ENCODE data around the gene ROCK2.

Gene ROCK2

GRCh38 chr2:11142330-11142729 is 202.1 kb downstream of the ROCK2 start:
- H3K4me3 ChIP-seq (ENCODE audit: control insufficient read depth, low read depth, low read length) = no peak overlapping the region
- DNase-seq (ENCODE audit: low read depth) = no peak
- no peak for TF ChIP-seq CTCF (IDR thresholded peaks at IDR 0.05; ENCODE audit: control insufficient read depth, insufficient read depth, low read depth, low read length, missing control alignments)

GRCh38 chr2:11141319-11141718 is 203.1 kb downstream of the ROCK2 start:
- TF ChIP-seq CTCF (IDR thresholded peaks at IDR 0.05; ENCODE audit: control insufficient read depth, insufficient read depth, low read depth, low read length, missing control alignments) = no peak
- no peak for DNase-seq (ENCODE audit: low read depth)
- no peak overlapping the region for H3K4me3 ChIP-seq (ENCODE audit: control insufficient read depth, low read depth, low read length)

GRCh38 chr2:11140492-11140891 is 203.9 kb downstream of the ROCK2 start:
- TF ChIP-seq CTCF (IDR thresholded peaks at IDR 0.05; ENCODE audit: control insufficient read depth, insufficient read depth, low read depth, low read length, missing control alignments) = no peak
- peak; percentile 39 for DNase-seq (ENCODE audit: low read depth)
- no peak overlapping the region for H3K4me3 ChIP-seq (ENCODE audit: control insufficient read depth, low read depth, low read length)

GRCh38 chr2:11134349-11134748 is 210.1 kb downstream of the ROCK2 start:
- no peak for TF ChIP-seq CTCF (IDR thresholded peaks at IDR 0.05; ENCODE audit: control insufficient read depth, insufficient read depth, low read depth, low read length, missing control alignments)
- no peak for DNase-seq (ENCODE audit: low read depth)
- H3K4me3 ChIP-seq (ENCODE audit: control insufficient read depth, low read depth, low read length) = no peak overlapping the region

GRCh38 chr2:11133936-11134320 is 210.5 kb downstream of the ROCK2 start:
- no peak overlapping the region for H3K4me3 ChIP-seq (ENCODE audit: control insufficient read depth, low read depth, low read length)
- DNase-seq (ENCODE audit: low read depth) = no peak
- TF ChIP-seq CTCF (IDR thresholded peaks at IDR 0.05; ENCODE audit: control insufficient read depth, insufficient read depth, low read depth, low read length, missing control alignments) = no peak

GRCh38 chr2:11133238-11133935 is 211.0 kb downstream of the ROCK2 start:
- peak overlapping the region; percentile 74 for H3K4me3 ChIP-seq (ENCODE audit: control insufficient read depth, low read depth, low read length)
- no peak for TF ChIP-seq CTCF (IDR thresholded peaks at IDR 0.05; ENCODE audit: control insufficient read depth, insufficient read depth, low read depth, low read length, missing control alignments)

More at GRCh38 chr2:11133238-11133935, 211.0 kb downstream of the ROCK2 start:
- DNase-seq (ENCODE audit: low read depth) = no peak
